HG02588 (cell line): ENCODE results near the gene NUP188.

Experiments
- ATAC-seq: cut with Tn5 transposase; IDR thresholded peaks from one replicate; pipeline ENCODE4 v1.9.1; 2021; ENCODE audit warnings: mild to moderate bottlenecking, moderate library complexity; ENCODE audit not compliant: unreplicated experiment

NUP188 gene

DNA sequence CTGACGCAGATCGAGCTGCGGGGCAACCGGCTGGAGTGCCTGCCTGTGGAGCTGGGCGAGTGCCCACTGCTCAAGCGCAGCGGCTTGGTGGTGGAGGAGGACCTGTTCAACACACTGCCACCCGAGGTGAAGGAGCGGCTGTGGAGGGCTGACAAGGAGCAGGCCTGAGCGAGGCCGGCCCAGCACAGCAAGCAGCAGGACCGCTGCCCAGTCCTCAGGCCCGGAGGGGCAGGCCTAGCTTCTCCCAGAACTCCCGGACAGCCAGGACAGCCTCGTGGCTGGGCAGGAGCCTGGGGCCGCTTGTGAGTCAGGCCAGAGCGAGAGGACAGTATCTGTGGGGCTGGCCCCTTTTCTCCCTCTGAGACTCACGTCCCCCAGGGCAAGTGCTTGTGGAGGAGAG lies 31.3 kb upstream of the NUP188 start:
- no peak for ATAC-seq

DNA sequence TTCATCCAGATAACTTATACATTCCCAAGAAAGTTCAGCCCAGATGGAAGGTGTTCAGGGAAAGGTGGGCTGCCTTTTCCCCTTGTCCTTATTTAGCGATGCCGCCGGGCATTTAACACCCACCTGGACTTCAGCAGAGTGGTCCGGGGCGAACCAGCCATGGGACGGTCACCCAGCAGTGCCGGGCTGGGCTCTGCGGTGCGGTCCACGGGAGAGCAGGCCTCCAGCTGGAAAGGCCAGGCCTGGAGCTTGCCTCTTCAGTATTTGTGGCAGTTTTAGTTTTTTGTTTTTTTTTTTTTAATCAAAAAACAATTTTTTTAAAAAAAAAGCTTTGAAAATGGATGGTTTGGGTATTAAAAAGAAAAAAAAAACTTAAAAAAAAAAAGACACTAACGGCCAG lies 30.8 kb upstream of the NUP188 start:
- no peak for ATAC-seq

DNA sequence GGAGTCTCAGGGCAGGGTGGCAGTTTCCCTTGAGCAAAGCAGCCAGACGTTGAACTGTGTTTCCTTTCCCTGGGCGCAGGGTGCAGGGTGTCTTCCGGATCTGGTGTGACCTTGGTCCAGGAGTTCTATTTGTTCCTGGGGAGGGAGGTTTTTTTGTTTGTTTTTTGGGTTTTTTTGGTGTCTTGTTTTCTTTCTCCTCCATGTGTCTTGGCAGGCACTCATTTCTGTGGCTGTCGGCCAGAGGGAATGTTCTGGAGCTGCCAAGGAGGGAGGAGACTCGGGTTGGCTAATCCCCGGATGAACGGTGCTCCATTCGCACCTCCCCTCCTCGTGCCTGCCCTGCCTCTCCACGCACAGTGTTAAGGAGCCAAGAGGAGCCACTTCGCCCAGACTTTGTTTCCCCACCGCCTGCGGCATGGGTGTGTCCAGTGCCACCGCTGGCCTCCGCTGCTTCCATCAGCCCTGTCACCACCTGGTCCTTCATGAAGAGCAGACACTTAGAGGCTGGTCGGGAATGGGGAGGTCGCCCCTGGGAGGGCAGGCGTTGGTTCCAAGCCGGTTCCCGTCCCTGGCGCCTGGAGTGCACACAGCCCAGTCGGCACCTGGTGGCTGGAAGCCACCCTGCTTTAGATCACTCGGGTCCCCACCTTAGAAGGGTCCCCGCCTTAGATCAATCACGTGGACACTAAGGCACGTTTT lies 30.2 kb upstream of the NUP188 start:
- no peak for ATAC-seq

DNA sequence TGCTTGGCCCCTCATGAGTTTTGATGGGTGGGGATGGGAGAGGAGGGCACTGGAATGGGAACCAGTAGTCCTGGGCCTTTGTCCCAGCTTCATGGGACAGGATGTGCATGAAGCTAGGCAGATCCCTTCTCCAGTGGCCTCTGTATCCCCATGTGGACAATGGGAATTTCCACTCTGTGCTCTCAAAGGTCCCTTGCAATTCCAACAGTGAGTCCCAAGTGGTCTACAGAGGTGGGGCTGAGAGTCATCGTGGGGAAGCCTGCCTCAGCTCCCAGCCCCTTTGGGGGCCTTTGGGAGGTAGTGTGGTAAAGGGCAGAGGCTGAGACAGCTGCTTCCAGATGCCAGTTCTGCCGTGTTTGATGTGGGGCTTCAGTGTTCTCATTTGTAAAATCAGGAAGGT lies 28.6 kb upstream of the NUP188 start:
- ATAC-seq = no peak

DNA sequence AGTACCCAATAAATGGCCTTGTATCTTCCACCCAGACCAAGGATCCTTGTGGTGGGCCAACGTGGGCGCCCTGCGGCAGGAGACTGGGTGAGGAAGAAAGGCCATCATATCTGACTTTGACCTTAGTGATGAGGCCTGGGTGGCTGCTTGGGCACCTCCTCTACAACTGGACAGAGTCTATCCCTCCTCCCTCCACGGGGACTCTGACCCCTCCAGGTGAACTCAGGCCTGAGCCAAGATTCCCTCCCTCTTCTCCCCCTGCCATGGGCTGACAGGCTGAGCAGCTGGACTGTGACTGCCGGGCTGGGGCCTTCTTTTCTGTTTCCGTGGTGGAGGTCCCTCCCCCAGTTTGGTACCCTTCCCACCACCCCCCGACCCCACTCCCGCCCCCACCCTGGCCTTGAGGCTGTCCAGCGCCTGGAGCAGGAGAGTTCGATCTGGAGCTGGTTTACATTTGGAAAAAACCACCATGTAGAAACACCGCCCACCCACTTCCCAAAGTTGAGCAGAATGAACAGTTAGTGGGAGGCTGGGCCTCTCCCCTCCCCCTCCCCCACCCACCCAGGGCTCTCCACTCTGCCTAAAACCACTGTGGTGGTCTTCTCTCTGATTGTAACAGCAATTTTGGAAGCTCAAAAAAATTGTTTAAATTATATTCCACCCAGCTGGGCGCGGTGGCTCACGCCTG lies 28.0 kb upstream of the NUP188 start:
- no peak for ATAC-seq

DNA sequence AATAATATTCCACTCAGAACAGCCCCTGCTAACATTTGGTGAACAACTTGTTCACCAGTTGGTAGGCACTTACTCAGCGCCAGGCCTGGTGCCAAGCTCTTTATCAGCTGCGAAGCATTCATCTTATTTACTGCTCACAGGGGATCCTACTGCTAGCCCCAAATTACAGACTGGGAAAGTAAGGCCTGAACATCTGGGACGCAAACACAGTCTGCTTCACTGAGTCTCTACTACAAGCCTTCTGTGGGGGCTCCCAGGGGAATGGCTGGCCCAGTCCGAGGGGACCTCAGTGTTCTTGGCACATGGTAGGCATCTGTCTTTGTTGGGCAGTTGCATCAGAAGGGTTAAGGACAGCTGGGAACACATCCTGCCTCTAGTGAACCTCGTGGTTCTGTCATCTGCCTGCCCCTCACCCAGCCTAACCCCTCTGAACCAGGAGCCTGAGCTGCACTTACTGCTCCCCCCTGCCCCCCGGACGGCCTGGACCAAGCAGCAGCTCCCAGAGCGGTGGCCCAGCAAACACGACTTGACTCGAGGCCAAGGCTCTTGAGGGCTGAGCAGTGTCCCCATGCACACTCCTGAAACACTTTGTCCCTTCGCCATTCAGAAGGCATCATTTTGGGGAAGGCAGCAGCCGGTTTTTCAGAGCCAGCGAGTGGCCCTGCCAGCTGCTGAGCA lies 27.0 kb upstream of the NUP188 start, which contains the start of gene PHYHD1:
Gene PHYHD1 (plus strand): TSS at position 602 of the 678 bp plus-strand sequence. CDS start 1,342 bp downstream, outside the sequence.
- ATAC-seq = no peak

DNA sequence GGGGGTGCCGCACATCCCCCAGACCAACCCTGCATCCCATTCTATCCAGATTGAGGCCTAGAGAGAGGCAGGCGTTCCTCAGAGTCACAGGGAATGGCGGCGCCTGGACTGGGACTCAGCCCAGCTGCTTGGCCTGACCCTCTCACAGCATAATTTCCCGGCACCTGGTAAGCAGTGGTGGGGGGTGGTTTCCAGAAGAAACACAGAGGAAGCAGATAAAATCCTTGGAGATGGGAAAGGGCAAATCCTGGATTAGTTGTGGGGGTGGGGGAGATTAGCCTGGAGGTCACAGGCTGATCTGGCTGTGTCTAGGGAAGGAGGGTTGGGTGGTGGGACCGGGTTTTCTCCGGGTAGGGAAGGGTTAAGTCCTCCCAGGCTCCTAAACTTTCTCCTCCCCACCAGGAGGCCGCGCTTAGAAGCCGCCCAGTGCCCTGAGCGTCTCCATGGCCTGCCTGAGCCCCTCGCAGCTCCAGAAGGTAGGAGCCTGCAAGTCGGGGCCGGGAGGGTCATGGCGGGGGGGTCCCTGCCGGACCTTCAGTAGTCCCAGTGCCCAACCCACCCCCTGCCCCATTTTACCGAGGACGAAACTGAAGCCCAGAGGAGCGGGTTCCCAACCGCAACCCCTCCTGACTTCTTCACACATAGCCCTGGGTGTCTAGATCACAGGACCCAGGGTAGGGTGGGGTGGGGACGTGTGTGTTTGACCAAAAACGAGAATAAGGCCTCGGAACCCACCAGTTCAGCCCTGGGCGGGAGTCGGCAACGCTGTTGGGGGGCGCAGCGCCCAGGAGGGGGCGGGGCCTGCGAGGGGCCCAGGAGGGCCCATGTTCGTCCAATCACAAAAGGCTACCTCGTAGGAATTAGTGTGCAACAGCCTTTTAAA lies 25.4 kb upstream of the NUP188 start:
- no peak for ATAC-seq

DNA sequence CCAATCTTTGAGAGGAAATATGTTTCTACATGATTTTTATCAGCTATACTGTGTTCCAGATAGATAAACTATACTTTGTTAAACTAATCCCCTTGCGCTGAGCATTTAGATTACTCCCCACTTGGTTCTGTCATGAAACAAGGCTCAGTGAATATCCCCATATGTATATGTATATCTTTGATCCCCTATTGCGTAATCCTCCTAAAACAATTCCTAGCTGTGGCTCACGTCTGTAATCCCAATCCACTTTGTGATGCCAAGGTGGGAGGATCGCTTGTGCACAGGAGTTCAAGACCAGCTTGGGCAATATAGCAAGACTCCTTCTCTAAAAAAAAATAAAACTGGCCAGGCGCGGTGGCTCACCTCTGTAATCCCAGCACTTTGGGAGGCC lies 24.0 kb upstream of the NUP188 start:
- no peak for ATAC-seq

DNA sequence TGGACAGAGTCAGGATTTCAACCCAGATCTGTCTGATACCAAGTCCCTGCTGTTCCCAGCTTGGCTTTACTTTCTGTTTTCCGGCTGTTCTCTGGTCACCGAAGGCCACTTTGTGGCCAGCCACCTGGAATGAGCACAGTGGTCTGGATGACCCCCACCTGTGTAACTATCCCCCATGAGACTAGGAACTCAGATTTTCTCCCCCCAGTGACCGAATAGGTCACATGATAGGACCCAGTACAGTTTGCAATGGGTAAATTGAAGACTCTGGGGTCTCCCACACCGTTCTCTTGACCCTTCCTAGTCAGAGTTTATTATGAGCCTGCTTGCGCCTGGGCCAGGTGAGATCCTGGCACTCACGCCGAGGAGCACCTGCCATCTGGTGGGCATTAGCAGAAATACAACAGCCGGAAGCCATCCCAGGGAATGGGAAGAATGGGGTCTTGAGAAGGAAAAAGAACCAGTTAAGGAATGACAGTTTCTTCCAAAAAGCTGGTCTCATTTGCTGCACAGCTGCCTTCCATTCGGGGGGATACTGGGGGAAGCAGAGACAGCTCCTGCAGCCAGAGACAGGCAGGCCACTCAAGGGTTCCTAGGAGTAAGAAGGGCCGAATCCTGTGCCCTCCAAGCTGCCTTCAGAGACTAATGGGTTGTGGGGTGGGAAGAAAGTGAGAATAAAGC lies 19.6 kb upstream of the NUP188 start:
- no peak for ATAC-seq

DNA sequence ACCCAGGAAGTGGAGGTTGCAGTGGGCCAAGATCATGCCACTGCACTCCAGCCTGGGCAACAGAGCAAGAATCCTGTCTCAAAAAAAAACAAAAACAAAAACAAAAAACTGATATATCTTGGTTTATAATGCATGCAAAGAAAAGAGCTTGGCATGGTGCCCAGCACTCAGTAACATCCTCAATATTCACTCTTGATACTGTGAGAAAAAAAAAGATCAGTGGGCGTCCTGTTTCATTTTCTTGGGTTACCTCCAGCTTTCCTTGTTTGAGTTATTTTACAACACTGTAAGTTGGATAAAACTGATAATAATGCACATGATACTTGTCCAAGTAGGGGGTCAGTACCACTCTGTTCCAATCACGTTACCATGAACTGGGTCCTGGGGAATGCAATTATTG lies 18.9 kb upstream of the NUP188 start:
- ATAC-seq = no peak

DNA sequence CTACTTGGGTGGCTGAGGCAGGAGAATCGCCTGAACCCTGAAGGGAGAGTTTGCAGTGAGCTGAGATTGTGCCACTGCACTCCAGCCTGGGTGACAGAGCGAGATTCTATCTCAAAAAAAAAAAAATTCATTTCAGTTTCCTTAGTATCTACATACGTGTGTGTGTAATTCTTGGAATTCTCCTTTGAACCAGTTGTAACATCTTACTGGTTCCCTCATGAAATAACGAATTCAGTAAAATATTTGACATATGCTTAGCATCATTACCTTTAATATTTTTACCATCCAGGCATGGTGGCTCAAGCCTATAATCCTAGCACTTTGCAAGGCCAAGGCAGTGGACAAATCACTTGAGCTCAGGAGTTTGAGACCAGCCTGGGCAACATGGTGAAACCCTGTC lies 17.9 kb upstream of the NUP188 start:
- no peak for ATAC-seq

DNA sequence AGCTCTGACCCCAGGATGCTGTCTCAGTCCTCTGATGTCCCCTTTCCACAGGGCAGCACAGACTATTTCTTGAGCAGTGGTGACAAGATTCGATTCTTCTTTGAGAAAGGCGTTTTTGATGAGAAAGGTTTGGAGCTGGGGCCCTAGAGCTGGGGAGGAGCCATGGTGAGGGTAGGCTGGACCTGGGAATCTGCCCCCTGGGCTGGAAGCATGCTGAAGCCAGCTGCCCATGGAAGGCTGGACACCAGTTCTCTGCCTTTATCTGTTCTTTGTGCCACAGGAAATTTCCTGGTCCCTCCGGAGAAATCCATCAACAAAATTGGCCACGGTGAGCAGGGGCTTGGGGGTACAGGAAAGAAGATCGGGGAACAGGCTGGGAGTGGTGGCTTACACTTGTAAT lies 13.8 kb upstream of the NUP188 start:
- ATAC-seq = no peak

DNA sequence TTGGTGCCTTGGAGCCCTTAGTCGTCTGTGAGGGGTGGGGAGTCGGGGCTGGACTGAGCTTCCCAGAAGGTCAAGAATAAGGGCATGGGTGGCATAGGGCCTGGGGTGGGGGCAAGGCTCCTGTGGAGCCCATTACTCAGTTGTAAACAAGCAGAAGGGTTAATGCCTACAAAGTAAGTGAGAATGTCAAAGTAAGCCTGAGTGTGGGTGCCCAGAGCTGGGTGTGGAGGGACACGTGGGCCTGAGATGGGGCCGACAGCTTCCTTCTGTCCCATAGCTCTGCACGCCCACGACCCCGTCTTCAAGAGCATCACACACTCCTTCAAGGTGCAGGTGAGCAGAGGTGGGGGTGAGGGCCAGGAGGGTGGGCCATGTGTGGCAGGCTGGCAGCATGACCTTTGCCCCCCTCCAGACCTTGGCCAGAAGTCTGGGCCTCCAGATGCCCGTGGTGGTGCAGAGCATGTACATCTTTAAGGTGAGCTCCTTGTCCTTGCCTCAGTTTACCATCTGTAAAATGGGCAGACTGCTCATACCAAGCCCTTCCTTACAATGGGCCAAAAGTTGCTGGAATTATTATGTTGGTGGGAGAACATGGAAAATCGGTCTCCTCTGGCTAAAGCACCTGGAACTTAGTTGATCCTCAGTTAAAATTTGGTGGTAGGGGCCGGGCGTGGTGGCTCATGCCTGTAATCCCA lies 11.2 kb upstream of the NUP188 start:
- no peak for ATAC-seq

DNA sequence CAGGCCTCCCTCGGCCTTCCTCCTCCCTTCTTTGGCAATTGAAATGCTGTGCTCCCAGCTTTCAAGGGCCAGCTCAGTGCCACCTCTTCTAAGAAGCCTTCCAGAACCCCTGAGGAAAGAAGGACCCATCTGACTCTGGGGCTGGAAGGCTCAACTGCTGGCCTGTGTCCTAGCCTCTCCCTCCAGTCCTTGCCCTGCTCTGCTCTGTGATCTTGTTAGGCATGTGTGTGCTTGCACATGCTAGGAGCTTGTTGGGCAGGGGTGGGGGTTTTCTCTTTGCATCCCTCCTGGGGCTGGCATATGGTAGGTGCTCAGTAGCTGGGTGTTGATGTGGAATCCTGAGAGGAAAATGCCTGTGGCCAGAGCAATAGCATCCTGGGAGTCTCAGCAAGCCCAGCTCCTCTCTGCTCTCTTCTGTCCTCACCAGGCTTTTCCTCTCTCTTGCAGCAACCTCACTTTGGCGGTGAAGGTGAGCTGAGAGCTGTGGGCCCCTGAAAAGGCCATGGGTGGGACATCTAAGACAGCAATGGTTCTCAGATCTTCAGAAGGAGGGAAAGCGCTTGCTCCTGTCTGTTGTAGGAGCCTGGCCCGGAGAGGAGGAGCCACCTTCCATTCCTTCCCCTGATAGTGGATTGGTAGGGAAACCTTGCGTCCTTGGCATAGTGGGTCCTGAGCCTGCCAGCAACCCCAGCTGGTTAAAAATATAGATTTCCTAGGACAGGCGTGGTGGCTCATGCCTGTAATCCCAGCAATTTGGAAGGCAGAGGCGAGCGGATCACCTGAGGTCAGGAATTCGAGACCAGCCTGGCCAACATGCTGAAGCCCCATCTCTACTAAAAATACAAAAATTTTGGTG lies 10.0 kb upstream of the NUP188 start:
- no peak for ATAC-seq

DNA sequence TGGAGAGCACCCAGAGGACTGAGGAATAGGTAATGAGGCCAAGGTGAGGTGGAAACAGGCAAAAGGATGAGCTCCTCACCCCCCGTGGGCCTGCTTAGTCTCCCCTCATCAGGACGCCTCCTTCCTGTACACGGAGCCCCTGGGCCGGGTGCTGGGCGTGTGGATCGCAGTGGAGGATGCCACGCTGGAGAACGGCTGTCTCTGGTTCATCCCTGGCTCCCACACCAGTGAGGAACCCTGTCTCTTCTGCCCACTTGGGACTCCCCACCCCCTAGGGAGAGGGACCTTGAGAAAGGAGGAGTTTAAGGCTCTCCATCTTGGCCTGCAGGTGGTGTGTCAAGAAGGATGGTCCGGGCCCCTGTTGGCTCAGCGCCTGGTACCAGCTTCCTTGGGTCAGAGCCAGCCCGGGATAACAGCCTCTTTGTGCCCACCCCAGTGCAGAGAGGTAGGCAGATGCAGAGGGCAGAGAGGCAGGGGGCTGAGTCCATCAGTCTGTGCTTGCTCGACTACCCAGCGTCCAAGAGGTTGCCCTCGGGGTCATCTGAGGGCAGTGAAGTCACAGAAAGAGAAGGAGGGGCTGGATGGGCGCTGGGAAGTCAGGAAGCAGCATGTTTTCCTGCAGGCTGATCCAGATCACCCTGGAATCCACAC lies 7.1 kb upstream of the NUP188 start:
- no peak for ATAC-seq

DNA sequence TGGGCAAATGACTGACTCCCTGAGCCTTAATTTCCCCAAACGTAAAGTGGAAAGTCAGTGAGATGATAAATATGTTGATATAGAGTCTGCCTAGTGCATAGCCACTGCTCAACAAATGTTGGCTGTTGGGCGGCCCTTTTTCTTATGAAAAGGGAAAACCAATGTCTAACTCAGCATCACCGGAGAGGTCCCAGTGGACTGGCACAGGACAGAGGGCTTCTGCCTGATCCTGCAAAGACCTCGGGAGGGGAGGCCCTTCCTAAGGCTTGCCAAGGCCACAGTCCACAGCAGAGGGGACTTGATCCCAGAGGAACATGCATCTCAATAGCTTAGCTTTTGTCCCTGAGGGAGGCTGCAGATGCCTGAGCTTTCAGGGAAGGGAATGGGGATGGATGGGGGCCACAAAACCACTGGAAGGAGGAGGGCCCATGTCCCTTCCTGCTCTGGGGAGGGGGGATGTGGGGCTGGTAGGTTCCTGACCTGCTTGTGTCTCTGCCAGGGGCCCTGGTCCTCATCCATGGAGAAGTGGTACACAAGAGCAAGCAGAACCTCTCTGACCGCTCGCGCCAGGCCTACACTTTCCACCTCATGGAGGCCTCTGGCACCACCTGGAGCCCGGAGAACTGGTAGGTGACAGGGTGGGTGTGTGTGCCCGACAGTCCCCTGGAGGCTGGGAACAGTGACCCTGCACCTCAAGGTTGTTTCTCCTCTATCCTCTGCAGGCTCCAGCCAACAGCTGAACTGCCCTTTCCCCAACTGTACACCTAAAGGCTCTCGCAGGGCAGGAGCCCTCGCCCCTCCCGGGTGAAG lies 6.3 kb upstream of the NUP188 start:
- no peak for ATAC-seq

DNA sequence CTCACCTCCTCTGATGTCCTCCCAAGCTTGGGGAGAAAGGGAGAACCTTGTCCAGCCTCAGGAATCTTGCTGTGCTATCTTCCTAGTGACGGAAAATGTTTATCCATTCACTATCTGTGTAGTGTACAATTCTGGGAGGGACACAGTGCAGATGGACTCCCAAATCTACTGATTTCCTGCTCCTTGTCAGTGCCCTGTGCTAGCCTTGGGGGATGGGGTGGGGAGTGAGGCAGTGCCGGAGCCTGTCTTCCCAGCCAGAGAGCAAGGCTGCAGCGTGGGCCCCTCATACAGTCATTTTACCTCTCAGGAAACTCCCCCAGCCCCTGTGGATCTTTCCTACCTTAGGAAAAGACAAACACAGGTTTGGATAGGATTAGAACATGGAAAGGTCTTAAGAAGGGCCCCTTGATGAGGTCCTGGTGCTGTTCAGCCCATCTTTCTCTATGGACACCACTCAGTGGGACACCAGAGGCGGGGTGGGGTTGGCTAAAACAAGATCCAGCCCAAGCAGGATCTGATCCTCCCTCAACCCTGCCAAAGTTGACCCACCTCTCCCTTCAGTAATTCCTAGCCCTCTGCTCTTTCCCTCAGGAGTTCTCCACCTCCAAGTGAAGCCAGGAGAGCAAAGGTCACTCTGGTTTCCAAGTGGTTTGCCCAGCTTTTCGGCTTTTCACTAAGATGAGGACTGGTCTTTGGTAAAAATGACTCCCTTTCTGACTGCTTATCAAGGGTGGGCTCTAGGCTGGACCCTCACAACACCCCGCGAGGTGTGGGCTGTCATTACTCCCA lies 3.5 kb upstream of the NUP188 start:
- no peak for ATAC-seq
